H1 (cell line): ENCODE data around the gene FGF14. TPM values are rescaled to one million over a fixed set of nuclear protein-coding genes. Genes with fewer than 3 reads are reported as not detected.
A peak's percentile ranks its signal among the peaks of the same experiment; 100 is the strongest.

Source experiments
- CTCF ChIA-PET: fragments of 300-600 bp; sonication (Branson Sonifier 250); formaldehyde crosslinking; loops from one replicate; lab custom pipeline; 2021; ENCODE audit not compliant: partially characterized antibody; lab: Charles Lee
- POLR2A ChIA-PET: fragments of 300-600 bp; sonication (Branson Sonifier 250); formaldehyde crosslinking; loops from one replicate; lab custom pipeline; 2021; ENCODE audit warnings: inconsistent platforms; ENCODE audit not compliant: partially characterized antibody; lab: Charles Lee
- DNase-seq, 2 experiments: peaks; one replicate each; pipeline versions ENCODE4 v3.0.0 to v3.0.0-alpha.2; 2010 to 2022; ENCODE audit warnings: low spot score in 2 of 2, low read depth in 1 of 2, mixed read lengths in 1 of 2
- FAIRE-seq: peaks from 2 replicates; lab custom pipeline; 2011; peaks lifted over from hg19 to GRCh38; lab: Jason Lieb, UNC
- H2AFZ ChIP-seq: 2 replicates; pipeline ENCODE4 v1.8.1; 2012; ENCODE audit warnings: low read length, inconsistent platforms
- H2AK5ac ChIP-seq: 2 replicates; pipeline ENCODE4 v1.6.1; 2013; ENCODE audit warnings: low read depth, low read length
- H2BK120ac ChIP-seq: replicated peaks from 2 replicates; pipeline ENCODE3; 2013; ENCODE audit warnings: low read depth, low read length, inconsistent platforms
- H2BK12ac ChIP-seq: 2 replicates; pipeline ENCODE4 v1.6.1; 2013; ENCODE audit warnings: low read depth, low read length
- H2BK15ac ChIP-seq: 2 replicates; pipeline ENCODE4 v1.6.1; 2013; ENCODE audit warnings: low read length
- H2BK20ac ChIP-seq: 2 replicates; pipeline ENCODE4 v1.6.1; 2013; ENCODE audit warnings: low read length
- H2BK5ac ChIP-seq: 2 replicates; pipeline ENCODE4 v1.6.1; 2013; ENCODE audit warnings: low read depth, low read length
- H3K14ac ChIP-seq: 2 replicates; pipeline ENCODE4 v1.6.1; 2013; ENCODE audit warnings: inconsistent platforms; ENCODE audit not compliant: insufficient read length
- H3K18ac ChIP-seq: 2 replicates; pipeline ENCODE4 v1.6.1; 2013; ENCODE audit warnings: low read length; ENCODE audit errors: extremely low read depth
- H3K23ac ChIP-seq: 2 replicates; pipeline ENCODE4 v1.6.1; 2013; ENCODE audit warnings: inconsistent platforms; ENCODE audit not compliant: insufficient read length
- H3K23me2 ChIP-seq: 2 replicates; pipeline ENCODE4 v1.6.1; 2013; ENCODE audit warnings: low read depth, low read length
- H3K27ac ChIP-seq: 2 replicates; pipeline ENCODE4 v1.6.1; 2011; ENCODE audit warnings: low read depth, low read length, inconsistent platforms
- H3K27me3 ChIP-seq, 4 experiments: replicated peaks in 1 of 4; 1 replicate in 1 of 4; 2 replicates in 3 of 4; pipeline versions ENCODE4 v1.6.1 to v1.8.1; 2011 to 2013; ENCODE audit warnings: low read length in 3 of 4, mild to moderate bottlenecking in 3 of 4, inconsistent platforms in 2 of 4, mixed read lengths in 2 of 4, moderate library complexity in 1 of 4; ENCODE audit not compliant: control insufficient read depth in 3 of 4, insufficient read depth in 3 of 4; ENCODE audit errors: extremely low read depth in 1 of 4
- H3K36me3 ChIP-seq, 4 experiments: 2 replicates each; pipeline versions ENCODE4 v1.6.1 to v1.8.1; 2011 to 2013; ENCODE audit warnings: mild to moderate bottlenecking in 4 of 4, low read length in 3 of 4, moderate library complexity in 2 of 4, control low read depth in 1 of 4, inconsistent platforms in 1 of 4; ENCODE audit not compliant: insufficient read depth in 4 of 4, control insufficient read depth in 2 of 4
- H3K4ac ChIP-seq: replicated peaks from 2 replicates; pipeline ENCODE3; 2013; ENCODE audit warnings: low read length, low read depth, mixed read lengths, inconsistent platforms; ENCODE audit not compliant: insufficient read length
- H3K4me1 ChIP-seq, 4 experiments: replicated peaks in 1 of 4; 1 replicate in 1 of 4; 2 replicates in 3 of 4; pipeline versions ENCODE4 v1.6.1 to v1.8.1; 2011 to 2013; ENCODE audit warnings: low read length in 3 of 4, inconsistent platforms in 2 of 4, mixed read lengths in 1 of 4; ENCODE audit not compliant: insufficient read depth in 4 of 4, control insufficient read depth in 3 of 4
- H3K4me2 ChIP-seq, 2 experiments: 2 replicates each; pipeline versions ENCODE4 v1.6.1 to v1.8.1; 2011 to 2013; ENCODE audit warnings: low read depth in 2 of 2, low read length in 2 of 2, control low read depth in 1 of 2, inconsistent platforms in 1 of 2, mild to moderate bottlenecking in 1 of 2; ENCODE audit not compliant: insufficient read depth in 1 of 2
- H3K4me3 ChIP-seq, 4 experiments: fragments of 200-600, 300-600 bp in 1 of 4; sonication (generic), shearing (Covaris generic), sonication (Bioruptor Twin) in 1 of 4; 2 replicates each; pipeline versions ENCODE4 v1.5.1 to v1.8.1; 2011 to 2016; ENCODE audit warnings: low read length in 4 of 4, low read depth in 3 of 4, control low read depth in 2 of 4, inconsistent platforms in 2 of 4, mild to moderate bottlenecking in 2 of 4, mixed read lengths in 1 of 4, moderate library complexity in 1 of 4; ENCODE audit not compliant: insufficient read depth in 2 of 4; ENCODE audit errors: extremely low read depth in 1 of 4
- H3K56ac ChIP-seq: replicated peaks from 2 replicates; pipeline ENCODE3; 2013; ENCODE audit warnings: low read depth, mild to moderate bottlenecking, mixed read lengths, low read length, inconsistent platforms; ENCODE audit not compliant: insufficient read length
- H3K79me1 ChIP-seq: 2 replicates; pipeline ENCODE4 v1.6.1; 2013; ENCODE audit warnings: low read depth, low read length, control low read depth
- H3K79me2 ChIP-seq, 2 experiments: 2 replicates each; pipeline versions ENCODE4 v1.6.1 to v1.8.1; 2012 to 2013; ENCODE audit warnings: low read length in 2 of 2, mild to moderate bottlenecking in 2 of 2, inconsistent platforms in 1 of 2; ENCODE audit not compliant: insufficient read depth in 2 of 2, control insufficient read depth in 1 of 2
- H3K9ac ChIP-seq, 4 experiments: replicated peaks in 1 of 4; 1 replicate in 1 of 4; 2 replicates in 3 of 4; pipeline versions ENCODE4 v1.6.1 to v1.8.1; 2011 to 2013; ENCODE audit warnings: low read depth in 3 of 4, low read length in 3 of 4, control low read depth in 2 of 4, mild to moderate bottlenecking in 2 of 4, moderate library complexity in 2 of 4, inconsistent platforms in 1 of 4; ENCODE audit errors: extremely low read depth in 1 of 4
- H3K9me3 ChIP-seq, 2 experiments: 2 replicates each; pipeline versions ENCODE4 v1.6.1 to v1.8.1; 2012 to 2013; ENCODE audit warnings: mild to moderate bottlenecking in 2 of 2, moderate library complexity in 2 of 2, control low read depth in 1 of 2, inconsistent platforms in 1 of 2, low read depth in 1 of 2, low read length in 1 of 2, mixed read lengths in 1 of 2; ENCODE audit not compliant: insufficient read depth in 2 of 2
- H4K20me1 ChIP-seq, 2 experiments: replicated peaks in 1 of 2; 2 replicates each; pipeline versions ENCODE3 to v1.8.1; 2011 to 2013; ENCODE audit warnings: inconsistent platforms in 2 of 2, low read length in 2 of 2, mild to moderate bottlenecking in 1 of 2; ENCODE audit not compliant: insufficient read depth in 2 of 2, control insufficient read depth in 1 of 2
- H4K5ac ChIP-seq: 2 replicates; pipeline ENCODE4 v1.6.1; 2013; ENCODE audit warnings: low read length, low read depth, mixed read lengths, inconsistent platforms; ENCODE audit not compliant: insufficient read length
- H4K8ac ChIP-seq: 2 replicates; pipeline ENCODE4 v1.8.0; 2013; ENCODE audit warnings: mild to moderate bottlenecking, moderate library complexity, low read length, inconsistent platforms; ENCODE audit not compliant: insufficient read depth; ENCODE audit errors: extremely low read depth
- H4K91ac ChIP-seq: replicated peaks from 2 replicates; pipeline ENCODE3; 2013; ENCODE audit warnings: low read length, mixed read lengths, inconsistent platforms; ENCODE audit not compliant: insufficient read length
- BCL11A ChIP-seq, 2 experiments: IDR thresholded peaks; one replicate each; pipeline ENCODE4 v1.6.1; 2011; ENCODE audit warnings: low read depth in 2 of 2, low read length in 2 of 2, mild to moderate bottlenecking in 2 of 2
- CBX5 ChIP-seq: fragments of 300-800, 300-1000 bp; sonication (generic); IDR thresholded peaks from 2 replicates; pipeline ENCODE4 v1.7.1; 2016; ENCODE audit warnings: antibody characterized with exemption, low read length, low read depth
- CHD1 ChIP-seq: IDR thresholded peaks from 2 replicates; pipeline ENCODE4 v1.6.1; 2012; ENCODE audit warnings: low read depth, low read length, improper control_type of control experiment
- EZH2 ChIP-seq: fragments of 200-600 bp; sonication (generic); IDR thresholded peaks from 2 replicates; pipeline ENCODE4 v1.7.1; 2012; ENCODE audit warnings: low read depth, mild to moderate bottlenecking, moderate library complexity, low read length, inconsistent platforms; ENCODE audit not compliant: severe bottlenecking
- FOSL1 ChIP-seq: IDR thresholded peaks from 2 replicates; pipeline ENCODE4 v1.6.1; 2011; ENCODE audit warnings: mild to moderate bottlenecking, low read depth, low read length, moderate library complexity; ENCODE audit not compliant: insufficient read depth
- KDM4A ChIP-seq: IDR thresholded peaks from one replicate; pipeline ENCODE4 v1.7.1; 2012; ENCODE audit warnings: low read depth, mild to moderate bottlenecking, moderate library complexity, low read length, inconsistent platforms; ENCODE audit not compliant: severe bottlenecking
- RNF2 ChIP-seq: fragments of 200-900, 300-1000 bp; sonication (generic); IDR thresholded peaks from 2 replicates; pipeline ENCODE4 v1.7.1; 2016; ENCODE audit warnings: borderline replicate concordance, low read depth, mild to moderate bottlenecking, antibody characterized with exemption, low read length; ENCODE audit not compliant: poor library complexity, severe bottlenecking; ENCODE audit errors: missing control alignments
- SIN3A ChIP-seq, 2 experiments: IDR thresholded peaks in 1 of 2; conservative IDR thresholded peaks in 1 of 2; 2 replicates each; pipeline ENCODE4 v1.6.1; 2011 to 2012; ENCODE audit warnings: low read length in 2 of 2, improper control_type of control experiment in 1 of 2, low read depth in 1 of 2, mild to moderate bottlenecking in 1 of 2
- SIRT6 ChIP-seq: IDR thresholded peaks from one replicate; pipeline ENCODE4 v1.7.1; 2012; ENCODE audit warnings: low read length, inconsistent platforms
- polyA plus RNA-seq, 7 experiments: library from polyadenylated mRNA; depleted of rRNA in 3 of 7; stranded (reverse) in 5 of 7; unstranded in 2 of 7; fragments of >200 nt in 5 of 7; fragments of 200-250 nt in 2 of 7; gene quantifications; 1 replicate in 5 of 7; 2 replicates in 1 of 7; 4 replicates in 1 of 7; pipeline versions ENCODE4 v1.2.1 to v1.2.3, GENCODE V29; 2011 to 2013; ENCODE audit warnings: missing spikeins in 2 of 7, mixed read lengths in 2 of 7
- total RNA-seq: library from RNA; stranded (reverse); fragmentation: NEBNext Ultra II Directional; extraction: Animal tissue kit (Norgen Biotek cat#: 25700); gene quantifications from 2 replicates; pipeline ENCODE4 v1.2.1, GENCODE V29; 2021

The FGF14 gene
- total and polyA plus RNA-seq, 2 of the 8 experiments (the other 6 are each of a cell fraction or from before 2014, with no cell fraction given), result 0.05 to 0.58 TPM

GRCh38 chr13:102145750-102146149, 256.1 kb downstream of the FGF14 start:
- no peak overlapping the region for H3K18ac ChIP-seq
- H4K5ac ChIP-seq, result no peak overlapping the region
- H3K4me1 ChIP-seq, result no peaks in the 10 kb centered on the region; a peak in 1 of 7 replicates
- no peak overlapping the region for H3K23ac ChIP-seq
- no peak overlapping the region for H2BK12ac ChIP-seq
- H2BK120ac ChIP-seq, result no peak overlapping the region
- H4K20me1 ChIP-seq, result no peaks in the 10 kb centered on the region
- no peak overlapping the region for H2BK20ac ChIP-seq
- POLR2A ChIA-PET, result no interaction called here
- no peak overlapping the region for H2BK5ac ChIP-seq
- H3K14ac ChIP-seq, result no peak overlapping the region
- no peaks in the 10 kb centered on the region for H3K9me3 ChIP-seq
- H3K79me1 ChIP-seq, result no peaks in the 10 kb centered on the region
- no peak overlapping the region for H3K4ac ChIP-seq
- no peaks in the 10 kb centered on the region for H3K27me3 ChIP-seq
- H4K91ac ChIP-seq, result no peak overlapping the region
- no peaks in the 10 kb centered on the region for H3K79me2 ChIP-seq
- H4K8ac ChIP-seq, result no peak overlapping the region
- no peak overlapping the region for H2BK15ac ChIP-seq
- peak overlapping the region in 1 of 4 experiments; percentile 34; a peak in 1 of 7 replicates for H3K9ac ChIP-seq
- DNase-seq (no peak), FAIRE-seq (no peak)
- H3K56ac ChIP-seq, result no peak overlapping the region
- H3K4me3 ChIP-seq, result no peak overlapping the region
- H2AK5ac ChIP-seq, result no peak overlapping the region
- no peak overlapping the region for H3K27ac ChIP-seq
- H3K23me2 ChIP-seq, result no peaks in the 10 kb centered on the region
- CTCF ChIA-PET, result interaction anchor here (0.8 to 1.9 kb wide), 6 partner anchors 9 to 320 kb away, joined by 3 to 5 read pairs (median 4); no protein-coding TSS in a partner anchor
- no peak overlapping the region for H3K4me2 ChIP-seq
- no peaks in the 10 kb centered on the region for H3K36me3 ChIP-seq
- TF ChIP-seq EZH2 (no peak), CHD1 (no peak), SIN3A (conservative IDR thresholded peaks at IDR 0.05 in 1 of 2, IDR thresholded peaks at IDR 0.05 in 1 of 2; ENCODE audit: low read depth in 1 of 2, low read length in 2 of 2) (no peak), BCL11A (IDR thresholded peaks at IDR 0.05; ENCODE audit: low read depth in 2 of 2, low read length in 2 of 2) (no peak), CBX5 (no peak), RNF2 (no peak), SIRT6 (no peak), FOSL1 (no peak), KDM4A (no peak)
- H2AFZ ChIP-seq, result no peak overlapping the region
